Measurements from ENCODE around the gene EEF1E1. TPM values are rescaled to one million over a fixed set of nuclear protein-coding genes. Genes with fewer than 3 reads are reported as not detected.

Gene EEF1E1
- total and polyA plus RNA-seq, 2 of the 8 experiments (the other 6 are each of a cell fraction or from before 2014, with no cell fraction given) = 96.8 to 112 TPM

DNA sequence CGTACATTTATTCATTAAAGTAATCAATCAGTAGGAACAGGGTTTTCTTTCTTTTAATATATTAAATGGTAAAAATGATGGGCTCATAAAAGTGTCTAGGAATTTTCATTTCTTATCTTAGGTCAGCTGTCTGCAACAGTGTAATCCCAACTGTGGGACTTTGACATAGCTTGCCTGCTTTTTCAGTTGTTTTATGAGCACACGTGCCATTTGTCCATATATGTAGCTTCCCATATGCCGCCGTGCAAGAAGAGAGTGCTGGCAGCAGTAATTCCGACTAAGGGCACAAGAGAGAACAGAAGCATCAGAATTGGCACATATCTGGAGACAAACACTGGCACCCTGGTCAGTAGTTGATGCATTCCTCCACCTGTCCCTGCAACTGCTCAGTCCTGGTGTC, 20.9 kb upstream of the EEF1E1 start (continued):
- no peak for TF ChIP-seq CTBP2 (IDR thresholded peaks at IDR 0.05; ENCODE audit: borderline replicate concordance, insufficient read depth, insufficient read length, low read length)
- no peak for TF ChIP-seq NANOG (IDR thresholded peaks at IDR 0.05; ENCODE audit: insufficient read depth, low read depth, low read length, poor library complexity, severe bottlenecking)
